HCT116 (cell line): ENCODE measurements around the gene MZB1. TPM values are rescaled to one million over a fixed set of nuclear protein-coding genes. Genes with fewer than 3 reads are reported as not detected.

Experiments used
- ATAC-seq: fragments of 200-7000 bp; cut with Tn5 transposase; 2 replicates; pipeline ENCODE4 v1.9.1; 2020; ENCODE audit warnings: mild to moderate bottlenecking, moderate library complexity
- BruUV-seq: library from RNA; stranded (reverse); fragments of 400-500 nt; replicated peaks from 2 replicates; lab custom pipeline; 2021; lab: Mats Ljungman, UMichigan
- CTCF ChIA-PET: fragments of 300-600 bp; sonication (Branson Sonifier 250); formaldehyde crosslinking; loops from one replicate; lab custom pipeline; 2021; ENCODE audit warnings: antibody characterized with exemption; lab: Charles Lee
- POLR2A ChIA-PET: fragments of 300-600, 350-600 bp; sonication (Branson Sonifier 250); formaldehyde crosslinking; loops from one replicate; lab custom pipeline; 2021; ENCODE audit warnings: antibody characterized with exemption; lab: Charles Lee
- RAD21 ChIA-PET, 2 experiments: fragments of 300-600 bp; sonication (Branson Sonifier 250); formaldehyde crosslinking; loops; one replicate each; lab custom pipeline; 2023; ENCODE audit warnings: low total read pairs in 2 of 2; ENCODE audit not compliant: uncharacterized antibody in 2 of 2, unreplicated experiment in 2 of 2, low non-redundant PET in 1 of 2; lab: Charles Lee
- DNase-seq: peaks from one replicate; pipeline ENCODE4 v3.0.0-alpha.2; 2010; ENCODE audit warnings: low read depth, low spot score
- H2AFZ ChIP-seq: fragments of 200-600 bp; shearing (Covaris generic), sonication (generic); 2 replicates; pipeline ENCODE4 v1.6.1; 2017; ENCODE audit warnings: low read depth, mixed run types, mixed read lengths, antibody characterized with exemption, low read length; ENCODE audit not compliant: poor library complexity, severe bottlenecking
- H3K27ac ChIP-seq: 2 replicates; pipeline ENCODE4 v1.5.1; 2012; ENCODE audit warnings: low read depth, low read length
- H3K27me3 ChIP-seq: fragments of 200-600 bp; sonication (generic); 2 replicates; pipeline ENCODE4 v1.6.1; 2016; ENCODE audit warnings: mixed run types, low read length, mixed read lengths; ENCODE audit not compliant: insufficient read depth
- H3K36me3 ChIP-seq, 2 experiments: fragments of 200-500 bp in 1 of 2; fragments of 200-600 bp in 1 of 2; sonication (Bioruptor generic) in 1 of 2; sonication (generic) in 1 of 2; 2 replicates each; pipeline versions ENCODE4 v1.5.1 to v1.6.1; 2014 to 2016; ENCODE audit warnings: low read length in 2 of 2, inconsistent platforms in 1 of 2, mixed read lengths in 1 of 2, mixed run types in 1 of 2; ENCODE audit not compliant: insufficient read depth in 2 of 2, control insufficient read depth in 1 of 2
- H3K4me1 ChIP-seq, 2 experiments: fragments of 200-600 bp in 1 of 2; sonication (generic) in 1 of 2; 2 replicates each; pipeline versions ENCODE4 v1.5.1 to v1.6.1; 2012 to 2017; ENCODE audit warnings: low read length in 2 of 2, inconsistent platforms in 1 of 2, mild to moderate bottlenecking in 1 of 2, mixed read lengths in 1 of 2, mixed run types in 1 of 2, moderate library complexity in 1 of 2; ENCODE audit not compliant: insufficient read depth in 2 of 2, control insufficient read depth in 1 of 2
- H3K4me2 ChIP-seq: fragments of 200-600 bp; sonication (generic); 2 replicates; pipeline ENCODE4 v1.6.1; 2017; ENCODE audit warnings: mixed run types, low read length, mixed read lengths
- H3K4me3 ChIP-seq, 2 experiments: fragments of 200-600 bp in 1 of 2; sonication (generic) in 1 of 2; replicated peaks in 1 of 2; 2 replicates each; pipeline ENCODE4 v1.5.1; 2011 to 2016; ENCODE audit warnings: low read length in 2 of 2, control low read depth in 1 of 2, low read depth in 1 of 2, mild to moderate bottlenecking in 1 of 2, mixed read lengths in 1 of 2, mixed run types in 1 of 2
- H3K79me2 ChIP-seq: fragments of 200-600 bp; sonication (generic); 2 replicates; pipeline ENCODE4 v1.6.1; 2017; ENCODE audit warnings: mild to moderate bottlenecking, mixed run types, low read length, moderate library complexity, mixed read lengths; ENCODE audit not compliant: insufficient read depth
- H3K9ac ChIP-seq: fragments of 200-600 bp; sonication (generic); 2 replicates; pipeline ENCODE4 v1.6.1; 2016; ENCODE audit warnings: low read length, mixed read lengths
- H3K9me2 ChIP-seq: fragments of 200-600 bp; sonication (generic), shearing (Covaris generic); 2 replicates; pipeline ENCODE4 v1.6.1; 2017; ENCODE audit warnings: mixed run types, mild to moderate bottlenecking, moderate library complexity; ENCODE audit not compliant: insufficient read depth
- H3K9me3 ChIP-seq, 2 experiments: fragments of 200-500 bp in 1 of 2; fragments of 200-600 bp in 1 of 2; sonication (Bioruptor generic) in 1 of 2; sonication (generic) in 1 of 2; 2 replicates each; pipeline ENCODE4 v1.6.1; 2014 to 2017; ENCODE audit warnings: low read length in 2 of 2, mixed read lengths in 2 of 2, inconsistent platforms in 1 of 2, low read depth in 1 of 2, mild to moderate bottlenecking in 1 of 2, mixed run types in 1 of 2, moderate library complexity in 1 of 2; ENCODE audit not compliant: control insufficient read depth in 1 of 2, insufficient read depth in 1 of 2
- H4K20me1 ChIP-seq: fragments of 200-600 bp; sonication (generic), shearing (Covaris generic); 2 replicates; pipeline ENCODE4 v1.6.1; 2017; ENCODE audit warnings: mixed run types, mild to moderate bottlenecking, moderate library complexity; ENCODE audit not compliant: insufficient read depth
- ATF3 ChIP-seq: IDR thresholded peaks from 2 replicates; pipeline ENCODE4 v1.6.1; 2012
- CEBPB ChIP-seq: IDR thresholded peaks from 2 replicates; pipeline ENCODE4 v1.6.1; 2012; ENCODE audit warnings: low read depth
- EGR1 ChIP-seq: IDR thresholded peaks from 2 replicates; pipeline ENCODE4 v1.6.1; 2012; ENCODE audit warnings: low read depth
- ELF1 ChIP-seq: IDR thresholded peaks from 2 replicates; pipeline ENCODE4 v1.6.1; 2012; ENCODE audit warnings: low read depth, borderline replicate concordance
- EZH2 ChIP-seq: fragments of 200-600 bp; sonication (generic); IDR thresholded peaks from 2 replicates; pipeline ENCODE4 v1.6.1; 2017; ENCODE audit warnings: antibody characterized with exemption, mixed run types
- FOSL1 ChIP-seq: IDR thresholded peaks from 2 replicates; pipeline ENCODE4 v1.6.1; 2012; ENCODE audit warnings: low read depth
- JUND ChIP-seq: IDR thresholded peaks from 2 replicates; pipeline ENCODE4 v1.6.1; 2012
- POLR2AphosphoS5 ChIP-seq: IDR thresholded peaks from 2 replicates; pipeline ENCODE4 v1.6.1; 2011; ENCODE audit warnings: mild to moderate bottlenecking, low read depth, low read length, moderate library complexity
- TCF7L2 ChIP-seq: IDR thresholded peaks from 2 replicates; pipeline ENCODE4 v1.7.0; 2011; ENCODE audit warnings: borderline replicate concordance, inconsistent platforms; ENCODE audit not compliant: insufficient read depth, insufficient read length; ENCODE audit errors: extremely low read depth
- YY1 ChIP-seq: IDR thresholded peaks from 2 replicates; pipeline ENCODE4 v1.6.1; 2011; ENCODE audit warnings: low read length, low read depth, moderate library complexity, mild to moderate bottlenecking; ENCODE audit not compliant: insufficient replicate concordance; ENCODE audit errors: extremely low read depth
- ZBTB33 ChIP-seq: IDR thresholded peaks from 2 replicates; pipeline ENCODE4 v1.6.1; 2011; ENCODE audit warnings: mild to moderate bottlenecking, low read length, moderate library complexity; ENCODE audit not compliant: insufficient replicate concordance; ENCODE audit errors: extremely low read depth
- intact Hi-C: fragments of 100-400 bp; cut with micrococcal nuclease; formaldehyde crosslinking; loops from 2 replicates; pipeline ENCODE4 v1.10.0; 2022
- total RNA-seq: library from RNA; stranded (reverse); gene quantifications from one replicate; pipeline ENCODE4 v1.2.1, GENCODE V29; 2021; ENCODE audit not compliant: unreplicated experiment

Gene MZB1
- total RNA-seq, 1 experiment from 2014 or later = 0.81 TPM

- Histone ChIP-seq H3K36me3 (no peaks in the 10 kb centered on the region), H3K4me1 (peaks cover 11 to 19% of the 10 kb centered on the region in 2 experiments), H3K4me2 (no peak overlapping the region), H3K9me3 (no peaks in the 10 kb centered on the region), H2AFZ (no peak overlapping the region), H3K9me2 (no peaks in the 10 kb centered on the region), H3K4me3 (no peak overlapping the region), H3K79me2 (no peaks in the 10 kb centered on the region), H3K27me3 (no peaks in the 10 kb centered on the region), H4K20me1 (no peaks in the 10 kb centered on the region), H3K9ac (no peak overlapping the region), H3K27ac (no peak overlapping the region)
- no peak for DNase-seq
- no TSS peak for BruUV-seq
- no peak for ATAC-seq
- TF ChIP-seq ATF3 = no peak
- TF ChIP-seq EGR1 = no peak
- no peak for TF ChIP-seq EZH2
- TF ChIP-seq FOSL1 = no peak
- TF ChIP-seq JUND = no peak
- TF ChIP-seq ZBTB33 = no peak
- no peak for TF ChIP-seq CEBPB
- TF ChIP-seq POLR2AphosphoS5 = no peak
- TF ChIP-seq ELF1 = no peak
- no peak for TF ChIP-seq YY1
- TF ChIP-seq TCF7L2 = no peak
- intact Hi-C loops = no loop called here
- POLR2A ChIA-PET = no interaction called here
- CTCF ChIA-PET = no interaction called here
- RAD21 ChIA-PET = interaction anchor here in 1 of 2 experiments (0.6 kb wide), 1 partner anchor 445 kb away, joined by 4 read pairs; no protein-coding TSS in a partner anchor
These were observed 17.2 kb upstream of the MZB1 start for GRCh38 chr5:139406963-139407362.
